ENCODE results near the gene RNF186. TPM values are rescaled to one million over a fixed set of nuclear protein-coding genes. Genes with fewer than 3 reads are reported as not detected.

The RNF186 gene
- total and polyA plus RNA-seq, 8 donors: 0.62 to 117 TPM; not detected in 6

DNA sequence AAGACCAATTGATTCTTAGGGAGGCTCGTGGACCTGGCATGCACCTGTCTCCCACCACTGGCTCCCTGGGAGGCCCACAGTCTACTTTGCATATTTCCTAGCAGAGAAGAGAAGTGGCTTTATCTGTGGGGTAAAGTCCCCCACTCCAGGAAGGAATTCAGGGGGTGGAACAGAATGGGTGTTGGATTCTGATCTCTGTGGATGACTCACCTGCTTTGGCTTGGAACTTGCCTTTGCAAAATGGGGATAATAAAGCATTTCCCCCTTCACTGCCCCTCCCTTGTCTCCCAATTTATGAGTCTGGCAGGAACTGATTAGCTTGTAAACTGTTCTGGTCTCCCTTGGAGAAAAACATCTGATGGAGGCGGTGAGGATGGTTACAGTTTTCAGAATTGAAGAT, 46.0 kb upstream of the RNF186 start:
- H3K4me1 ChIP-seq: no peaks in the 10 kb centered on the region
- peak in 1 of 2 donors; percentile 53 for DNase-seq
- H3K36me3 ChIP-seq: no peaks in the 10 kb centered on the region
- no peak overlapping the region for H3K27ac ChIP-seq
- H3K27me3 ChIP-seq: peaks cover 0 to 20% (median 0%) of the 10 kb centered on the region in 3 donors
- intact Hi-C loops (cut with DNase I; ENCODE audit: low total_unique reads): no loop called here
- peaks cover 0 to 16% (median 2%) of the 10 kb centered on the region in 4 donors for H3K9me3 ChIP-seq
- TF ChIP-seq POLR2A (IDR thresholded peaks at IDR 0.05) (no peak), POLR2AphosphoS5 (IDR thresholded peaks at IDR 0.05) (no peak), EP300 (IDR thresholded peaks at IDR 0.05) (no peak)
- TF ChIP-seq, protein P1, sequence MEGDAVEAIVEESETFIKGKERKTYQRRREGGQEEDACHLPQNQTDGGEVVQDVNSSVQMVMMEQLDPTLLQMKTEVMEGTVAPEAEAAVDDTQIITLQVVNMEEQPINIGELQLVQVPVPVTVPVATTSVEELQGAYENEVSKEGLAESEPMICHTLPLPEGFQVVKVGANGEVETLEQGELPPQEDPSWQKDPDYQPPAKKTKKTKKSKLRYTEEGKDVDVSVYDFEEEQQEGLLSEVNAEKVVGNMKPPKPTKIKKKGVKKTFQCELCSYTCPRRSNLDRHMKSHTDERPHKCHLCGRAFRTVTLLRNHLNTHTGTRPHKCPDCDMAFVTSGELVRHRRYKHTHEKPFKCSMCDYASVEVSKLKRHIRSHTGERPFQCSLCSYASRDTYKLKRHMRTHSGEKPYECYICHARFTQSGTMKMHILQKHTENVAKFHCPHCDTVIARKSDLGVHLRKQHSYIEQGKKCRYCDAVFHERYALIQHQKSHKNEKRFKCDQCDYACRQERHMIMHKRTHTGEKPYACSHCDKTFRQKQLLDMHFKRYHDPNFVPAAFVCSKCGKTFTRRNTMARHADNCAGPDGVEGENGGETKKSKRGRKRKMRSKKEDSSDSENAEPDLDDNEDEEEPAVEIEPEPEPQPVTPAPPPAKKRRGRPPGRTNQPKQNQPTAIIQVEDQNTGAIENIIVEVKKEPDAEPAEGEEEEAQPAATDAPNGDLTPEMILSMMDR (IDR thresholded peaks at IDR 0.05): no peak
- no peak overlapping the region for H3K4me3 ChIP-seq
- 64 to 82% (median 73%) methylated on average over 2 of the region's 2 CpGs for WGBS, 5 donors

DNA sequence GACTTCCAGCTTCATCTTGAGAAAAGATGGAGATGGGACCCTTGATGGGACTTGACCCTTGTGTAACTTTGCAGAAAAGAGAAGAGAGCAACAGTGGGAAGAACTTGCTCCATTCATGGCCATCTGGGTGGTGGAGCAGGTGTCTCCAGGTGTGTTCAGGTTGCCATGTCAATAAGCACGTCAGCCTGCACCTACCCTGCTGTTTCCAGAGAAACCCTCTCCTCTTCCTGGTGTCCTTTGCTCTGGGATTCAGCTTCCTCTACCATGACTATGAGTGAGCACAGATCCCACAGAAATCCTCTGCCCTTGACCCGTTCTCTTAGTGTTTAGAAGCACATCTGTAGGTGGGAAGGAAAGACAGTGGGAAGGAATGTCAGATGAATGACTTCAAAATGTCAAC, 45.3 kb upstream of the RNF186 start:
- DNase-seq: peak in 1 of 2 donors; percentile 36
- intact Hi-C loops (cut with DNase I; ENCODE audit: low total_unique reads): no loop called here
- H3K4me1 ChIP-seq: no peaks in the 10 kb centered on the region
- peaks cover 0 to 13% (median 2%) of the 10 kb centered on the region in 4 donors for H3K9me3 ChIP-seq
- TF ChIP-seq POLR2A (IDR thresholded peaks at IDR 0.05): no peak
- TF ChIP-seq, protein P1 (IDR thresholded peaks at IDR 0.05): no peak
- no peak for TF ChIP-seq EP300 (IDR thresholded peaks at IDR 0.05)
- no peak for TF ChIP-seq POLR2AphosphoS5 (IDR thresholded peaks at IDR 0.05)
- H3K27ac ChIP-seq: no peak overlapping the region
- 46 to 80% (median 73%) methylated on average over 2 of the region's 2 CpGs for WGBS, 5 donors
- no peak overlapping the region for H3K4me3 ChIP-seq
- H3K27me3 ChIP-seq: peaks cover 0 to 15% (median 0%) of the 10 kb centered on the region in 3 donors
- H3K36me3 ChIP-seq: no peaks in the 10 kb centered on the region

GRCh38 chr1:19859876-19860275, 44.8 kb upstream of the RNF186 start:
- H3K27ac ChIP-seq: no peak overlapping the region
- no peak for TF ChIP-seq POLR2A (IDR thresholded peaks at IDR 0.05)
- TF ChIP-seq EP300 (IDR thresholded peaks at IDR 0.05): no peak
- TF ChIP-seq POLR2AphosphoS5 (IDR thresholded peaks at IDR 0.05): no peak
- TF ChIP-seq, protein P1 (IDR thresholded peaks at IDR 0.05): no peak
- no peak overlapping the region for H3K4me3 ChIP-seq
- H3K27me3 ChIP-seq: peaks cover 0 to 15% (median 0%) of the 10 kb centered on the region in 3 donors
- DNase-seq: no peak
- H3K4me1 ChIP-seq: no peaks in the 10 kb centered on the region
- intact Hi-C loops (cut with DNase I; ENCODE audit: low total_unique reads): no loop called here
- WGBS, 5 donors: 64 to 84% (median 80%) methylated on average over 2 of the region's 2 CpGs
- peaks cover 0 to 9% (median 2%) of the 10 kb centered on the region in 4 donors for H3K9me3 ChIP-seq
- no peaks in the 10 kb centered on the region for H3K36me3 ChIP-seq

- intact Hi-C loops (cut with DNase I; ENCODE audit: low total_unique reads): no loop called here
- Histone ChIP-seq H3K27me3 (peaks cover 0 to 15% (median 0%) of the 10 kb centered on the region in 3 donors), H3K4me3 (no peak overlapping the region), H3K36me3 (no peaks in the 10 kb centered on the region), H3K9me3 (peaks cover 0 to 9% (median 2%) of the 10 kb centered on the region in 4 donors), H3K4me1 (no peaks in the 10 kb centered on the region), H3K27ac (no peak overlapping the region)
- DNase-seq: no peak
- TF ChIP-seq, protein P1 (IDR thresholded peaks at IDR 0.05): no peak
- no peak for TF ChIP-seq EP300 (IDR thresholded peaks at IDR 0.05)
- no peak for TF ChIP-seq POLR2A (IDR thresholded peaks at IDR 0.05)
- 22 to 40% (median 36%) methylated on average over 5 of the region's 5 CpGs for WGBS, 5 donors
Observed at GRCh38 chr1:19858893-19859292, 43.8 kb upstream of the RNF186 start.

Data from stomach (tissue), 9 donors.